CD4-positive, alpha-beta T cell (primary cell): ENCODE results near the gene LGALS4. TPM values are rescaled to one million over a fixed set of nuclear protein-coding genes. Genes with fewer than 3 reads are reported as not detected.
"Not testable (repeated sequence)": the region's sequence is repeated elsewhere in the genome, so short reads cannot be mapped to it uniquely, and the experiment has no call there.

Source experiments
- ATAC-seq: fragments of 200-7000 bp; cut with Tn5 transposase; one replicate; pipeline ENCODE4 v1.10.0; 2022; ENCODE audit warnings: mild to moderate bottlenecking; ENCODE audit not compliant: poor library complexity
- CTCF ChIA-PET: fragments of 350-600 bp; sonication (Branson Sonifier 250); formaldehyde crosslinking; loops from one replicate; lab custom pipeline; 2021; ENCODE audit warnings: antibody characterized with exemption, inconsistent platforms; lab: Charles Lee
- POLR2A ChIA-PET: fragments of 350-600 bp; sonication (Branson Sonifier 250); formaldehyde crosslinking; loops from one replicate; lab custom pipeline; 2021; ENCODE audit warnings: antibody characterized with exemption, inconsistent platforms; lab: Charles Lee
- DNase-seq, 14 experiments: peaks; one replicate each; pipeline ENCODE4 v3.0.0-alpha.2; 2013 to 2020; ENCODE audit warnings: mixed read lengths in 2 of 14
- H3K27ac ChIP-seq, 2 donors: one replicate each; pipeline versions ENCODE4 v1.5.1 to v1.7.0; 2013; ENCODE audit warnings: low read length in 2 of 2, low read depth in 1 of 2, mild to moderate bottlenecking in 1 of 2
- H3K27me3 ChIP-seq, 2 experiments: 1 replicate in 1 of 2; 2 replicates in 1 of 2; pipeline versions ENCODE4 v1.6.1 to v1.7.0; 2013; ENCODE audit warnings: low read length in 2 of 2, control low read depth in 1 of 2, mild to moderate bottlenecking in 1 of 2, moderate library complexity in 1 of 2; ENCODE audit not compliant: insufficient read depth in 2 of 2, control insufficient read depth in 1 of 2
- H3K36me3 ChIP-seq: one replicate; pipeline ENCODE4 v1.6.1; 2013; ENCODE audit warnings: low read length, control low read depth; ENCODE audit not compliant: insufficient read depth
- H3K4me1 ChIP-seq: one replicate; pipeline ENCODE4 v1.6.1; 2013; ENCODE audit warnings: low read length, control low read depth; ENCODE audit not compliant: insufficient read depth
- H3K4me3 ChIP-seq: one replicate; pipeline ENCODE4 v1.5.1; 2013; ENCODE audit warnings: mild to moderate bottlenecking, low read length, moderate library complexity
- H3K9me3 ChIP-seq, 2 experiments: 1 replicate in 1 of 2; 2 replicates in 1 of 2; pipeline versions ENCODE4 v1.6.1 to v1.7.0; 2013; ENCODE audit warnings: low read length in 2 of 2, mild to moderate bottlenecking in 2 of 2, control low read depth in 1 of 2, moderate library complexity in 1 of 2; ENCODE audit not compliant: control insufficient read depth in 1 of 2, insufficient read depth in 1 of 2
- H3K27ac Mint-ChIP-seq: one replicate; pipeline ENCODE4 v1.8.0; 2020; ENCODE audit warnings: mixed read lengths
- H3K27me3 Mint-ChIP-seq: one replicate; pipeline ENCODE4 v1.8.0; 2021; ENCODE audit warnings: mixed read lengths
- H3K36me3 Mint-ChIP-seq: one replicate; pipeline ENCODE4 v1.8.0; 2021; ENCODE audit warnings: low read depth, mixed read lengths
- H3K4me1 Mint-ChIP-seq: one replicate; pipeline ENCODE4 v1.8.0; 2021; ENCODE audit warnings: low read depth, mixed read lengths
- H3K4me3 Mint-ChIP-seq: one replicate; pipeline ENCODE4 v1.8.0; 2020; ENCODE audit warnings: mild to moderate bottlenecking, mixed read lengths
- H3K9me3 Mint-ChIP-seq: one replicate; pipeline ENCODE4 v1.8.0; 2020; ENCODE audit warnings: mixed read lengths
- intact Hi-C, 2 experiments: fragments of 100-400 bp; cut with DNase I in 1 of 2; cut with micrococcal nuclease in 1 of 2; formaldehyde crosslinking; loops; one replicate each; pipeline versions ENCODE4 v1.15.1 to v1.9.0; 2023 to 2025; cut with DNase I, micrococcal nuclease
- total RNA-seq, 174 experiments: library from RNA in 2 of 174; stranded (reverse) in 2 of 174; gene quantifications; one replicate each; pipeline ENCODE4 v1.2.3 and lab custom pipeline; 2021 to 2026
- TF ChIP-seq, protein P1 (sequence below): fragments of 200-600 bp; IDR thresholded peaks from one replicate; pipeline ENCODE4 v1.8.0; 2022; ENCODE audit warnings: antibody characterized with exemption, mild to moderate bottlenecking

The LGALS4 gene
- total RNA-seq, 2 experiments from 2014 or later: 2.3 to 3.1 TPM

GRCh38 chr19:38808741-38809140 lies 4.0 kb downstream of the LGALS4 start:
- Mint-ChIP-seq H3K4me3 (no peak overlapping the region), H3K4me1 (peaks cover 7% of the 10 kb centered on the region), H3K27me3 (no peaks in the 10 kb centered on the region), H3K27ac (no peak overlapping the region), H3K9me3 (no peaks in the 10 kb centered on the region), H3K36me3 (peaks cover 10% of the 10 kb centered on the region)
- Histone ChIP-seq H3K9me3 (no peaks in the 10 kb centered on the region), H3K27me3 (no peaks in the 10 kb centered on the region), H3K27ac (no peak overlapping the region), H3K36me3 (no peaks in the 10 kb centered on the region), H3K4me3 (no peak overlapping the region), H3K4me1 (peaks cover 7% of the 10 kb centered on the region)
- ChIA-PET CTCF (no interaction called here), POLR2A (no interaction called here)
- TF ChIP-seq, protein P1, sequence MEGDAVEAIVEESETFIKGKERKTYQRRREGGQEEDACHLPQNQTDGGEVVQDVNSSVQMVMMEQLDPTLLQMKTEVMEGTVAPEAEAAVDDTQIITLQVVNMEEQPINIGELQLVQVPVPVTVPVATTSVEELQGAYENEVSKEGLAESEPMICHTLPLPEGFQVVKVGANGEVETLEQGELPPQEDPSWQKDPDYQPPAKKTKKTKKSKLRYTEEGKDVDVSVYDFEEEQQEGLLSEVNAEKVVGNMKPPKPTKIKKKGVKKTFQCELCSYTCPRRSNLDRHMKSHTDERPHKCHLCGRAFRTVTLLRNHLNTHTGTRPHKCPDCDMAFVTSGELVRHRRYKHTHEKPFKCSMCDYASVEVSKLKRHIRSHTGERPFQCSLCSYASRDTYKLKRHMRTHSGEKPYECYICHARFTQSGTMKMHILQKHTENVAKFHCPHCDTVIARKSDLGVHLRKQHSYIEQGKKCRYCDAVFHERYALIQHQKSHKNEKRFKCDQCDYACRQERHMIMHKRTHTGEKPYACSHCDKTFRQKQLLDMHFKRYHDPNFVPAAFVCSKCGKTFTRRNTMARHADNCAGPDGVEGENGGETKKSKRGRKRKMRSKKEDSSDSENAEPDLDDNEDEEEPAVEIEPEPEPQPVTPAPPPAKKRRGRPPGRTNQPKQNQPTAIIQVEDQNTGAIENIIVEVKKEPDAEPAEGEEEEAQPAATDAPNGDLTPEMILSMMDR: no peak
- intact Hi-C loops: no loop called here
- DNase-seq (no peak), ATAC-seq (no peak)

- CTCF ChIA-PET, POLR2A ChIA-PET: not testable (repeated sequence)
Observed at GRCh38 chr19:38807374-38808098, 5.2 kb downstream of the LGALS4 start.

DNA sequence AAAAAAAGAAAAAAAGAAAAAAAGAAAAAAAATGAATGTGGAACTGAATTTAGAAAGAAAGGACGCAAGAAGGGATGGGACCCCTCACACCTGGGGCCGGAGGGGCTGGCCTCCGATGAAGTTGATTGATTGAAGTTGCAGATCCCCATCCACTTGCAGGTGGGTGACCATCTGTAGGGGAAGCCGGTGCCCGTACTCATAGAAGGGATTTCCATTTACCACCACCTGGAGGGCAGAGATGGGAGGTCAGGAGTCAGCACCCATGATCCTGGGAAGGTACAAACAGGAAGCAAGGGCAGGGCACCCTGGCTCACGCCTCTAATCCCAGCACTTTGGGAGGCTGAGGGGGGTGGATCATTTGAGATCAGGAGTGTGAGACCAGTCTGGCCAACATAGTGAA lies 6.4 kb downstream of the LGALS4 start:
- no peak for DNase-seq
- no peaks in the 10 kb centered on the region for H3K27me3 ChIP-seq
- no peak overlapping the region for H3K4me3 ChIP-seq
- Mint-ChIP-seq H3K36me3 (peaks cover 10% of the 10 kb centered on the region), H3K4me1 (peaks cover 7% of the 10 kb centered on the region), H3K27me3 (no peaks in the 10 kb centered on the region), H3K9me3 (no peaks in the 10 kb centered on the region), H3K4me3 (no peak overlapping the region), H3K27ac (no peak overlapping the region)
- H3K36me3 ChIP-seq: peaks cover 4% of the 10 kb centered on the region
- intact Hi-C loops: no loop called here
- no peak for ATAC-seq
- no peaks in the 10 kb centered on the region for H3K9me3 ChIP-seq
- POLR2A ChIA-PET: no interaction called here
- H3K4me1 ChIP-seq: peaks cover 7% of the 10 kb centered on the region
- TF ChIP-seq, protein P1: no peak
- CTCF ChIA-PET: no interaction called here
- H3K27ac ChIP-seq: no peak overlapping the region

More at GRCh38 chr19:38807374-38808098, 5.2 kb downstream of the LGALS4 start:
- intact Hi-C loops, H3K27me3 Mint-ChIP-seq, H3K27me3 ChIP-seq, H3K36me3 ChIP-seq, H3K36me3 Mint-ChIP-seq, ATAC-seq, H3K27ac Mint-ChIP-seq, H3K9me3 ChIP-seq, DNase-seq, H3K4me3 Mint-ChIP-seq, H3K9me3 Mint-ChIP-seq, H3K27ac ChIP-seq, H3K4me1 ChIP-seq, H3K4me1 Mint-ChIP-seq, H3K4me3 ChIP-seq: not testable (repeated sequence)

GRCh38 chr19:38805180-38805579 lies 7.6 kb downstream of the LGALS4 start:
- POLR2A ChIA-PET: no interaction called here

More at GRCh38 chr19:38805180-38805579, 7.6 kb downstream of the LGALS4 start:
- intact Hi-C loops: no loop called here
- CTCF ChIA-PET: no interaction called here
- H3K36me3 Mint-ChIP-seq: peaks cover 10% of the 10 kb centered on the region
- TF ChIP-seq, protein P1: no peak
- H3K27ac ChIP-seq: no peak overlapping the region
- H3K9me3 ChIP-seq: no peaks in the 10 kb centered on the region
- ATAC-seq (no peak), DNase-seq (no peak)
- H3K4me1 Mint-ChIP-seq: peaks cover 7% of the 10 kb centered on the region
- H3K4me3 Mint-ChIP-seq: no peak overlapping the region
- no peaks in the 10 kb centered on the region for H3K9me3 Mint-ChIP-seq
- H3K4me1 ChIP-seq: peaks cover 7% of the 10 kb centered on the region
- H3K36me3 ChIP-seq: peaks cover 4% of the 10 kb centered on the region
- no peak overlapping the region for H3K27ac Mint-ChIP-seq
- no peak overlapping the region for H3K4me3 ChIP-seq
- no peaks in the 10 kb centered on the region for H3K27me3 Mint-ChIP-seq
- no peaks in the 10 kb centered on the region for H3K27me3 ChIP-seq
